Measurements from ENCODE around the gene ITPRIP.

DNA sequence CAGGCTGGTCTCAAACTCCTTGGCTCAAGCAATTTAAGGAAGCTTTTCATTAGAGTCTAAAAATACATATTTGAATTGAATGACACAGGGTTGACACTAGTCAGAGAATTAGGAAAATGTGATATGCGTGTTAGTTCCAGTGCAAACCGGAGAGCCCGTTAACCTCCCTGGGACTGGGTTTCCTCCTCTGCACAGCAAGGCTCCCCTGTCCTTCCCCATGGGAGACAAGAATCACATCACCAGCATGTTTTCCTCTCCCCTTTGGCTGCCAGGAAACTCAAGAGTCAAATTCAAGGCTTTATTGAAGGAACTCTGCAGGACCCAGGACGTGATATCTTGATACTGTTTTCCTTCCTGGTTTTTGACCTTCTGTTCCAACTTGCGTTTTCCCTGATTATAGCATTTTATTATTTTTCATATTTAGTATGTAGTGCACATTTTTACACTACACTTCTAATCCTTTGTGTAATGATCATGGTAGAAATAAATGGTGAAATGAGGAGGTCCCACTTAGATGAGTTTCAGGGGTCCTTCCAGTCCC lies 44.4 kb downstream of the ITPRIP start:
- no peak for TF ChIP-seq POLR2A (IDR thresholded peaks at IDR 0.05; ENCODE audit: low read depth, low read length)
- TF ChIP-seq POLR2AphosphoS5 (IDR thresholded peaks at IDR 0.05; ENCODE audit: low read depth, low read length), result no peak
- TF ChIP-seq TAF1 (IDR thresholded peaks at IDR 0.05; ENCODE audit: borderline replicate concordance, low read depth, low read length), result no peak
